GM19193 (cell line): ENCODE results near the gene OR5C1.

ENCODE experiments used
- POLR2A ChIP-seq: IDR thresholded peaks from 4 replicates; pipeline ENCODE4 v1.6.1; 2011; ENCODE audit not compliant: insufficient read depth, insufficient read length; ENCODE audit errors: extremely low read depth

The OR5C1 gene

GRCh38 chr9:122800066-122801060 is 11.6 kb downstream of the OR5C1 start, which contains the start of gene OR1K1:
Gene OR1K1, plus strand, starts transcription at chr9:122800123. Its CDS starts 0 bp downstream, at chr9:122800123.
- no peak for TF ChIP-seq POLR2A

DNA sequence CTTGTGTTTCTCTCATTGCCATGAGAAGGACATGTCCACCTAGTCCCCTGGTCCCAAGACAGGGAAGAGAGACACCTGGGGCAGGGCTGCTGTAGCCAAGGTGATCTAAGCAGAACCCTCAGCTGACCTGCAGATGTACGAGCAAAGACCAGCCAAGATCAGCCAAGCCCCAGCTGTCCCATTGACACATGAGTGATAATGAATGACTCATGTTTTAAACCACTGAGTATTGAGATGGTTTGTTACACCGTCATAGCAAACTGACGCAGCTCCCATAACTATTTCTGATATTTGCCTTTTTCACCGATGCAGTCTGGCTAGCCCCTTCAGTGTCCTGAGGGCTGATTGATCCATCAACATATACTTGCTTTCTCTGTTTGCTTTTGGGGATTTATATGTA is 17.9 kb downstream of the OR5C1 start:
- no peak for TF ChIP-seq POLR2A

DNA sequence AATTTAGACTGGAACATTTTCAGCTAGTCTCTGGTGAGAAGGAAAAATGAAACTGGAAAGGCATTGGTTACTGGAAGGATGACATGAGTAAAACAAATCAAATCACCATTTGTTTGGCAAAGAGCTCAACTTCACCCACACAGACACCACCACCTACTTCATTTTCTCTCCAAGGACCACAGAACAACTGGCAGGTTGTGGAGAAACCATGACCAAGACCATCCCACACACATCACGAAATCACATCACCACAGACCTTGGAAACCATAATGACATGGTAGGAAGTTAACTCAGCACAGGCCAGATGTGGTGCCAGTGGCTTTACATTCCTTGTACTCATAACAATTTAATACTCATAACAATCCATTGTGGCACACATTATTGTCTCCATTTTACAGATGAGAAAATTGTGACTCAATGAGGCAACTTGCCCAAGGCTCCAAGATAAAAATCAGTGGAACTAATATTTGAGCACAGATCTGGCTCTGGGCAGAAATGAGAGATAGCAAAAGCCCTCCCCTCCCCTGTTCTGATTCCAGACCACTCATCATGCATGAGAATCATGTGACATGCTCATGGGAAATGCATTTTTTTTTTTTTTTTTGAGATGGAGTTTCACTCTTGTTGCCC is 18.7 kb downstream of the OR5C1 start:
- TF ChIP-seq POLR2A: no peak

GRCh38 chr9:122808141-122808540 is 19.4 kb downstream of the OR5C1 start:
- no peak for TF ChIP-seq POLR2A

- no peak for TF ChIP-seq POLR2A
Observed at GRCh38 chr9:122810306-122810946, 21.7 kb downstream of the OR5C1 start.

GRCh38 chr9:122812736-122813135 is 24.0 kb downstream of the OR5C1 start:
- no peak for TF ChIP-seq POLR2A

- no peak for TF ChIP-seq POLR2A
Observed at GRCh38 chr9:122814545-122814944, 25.8 kb downstream of the OR5C1 start.

- no peak for TF ChIP-seq POLR2A
Observed at GRCh38 chr9:122815544-122815943, 26.8 kb downstream of the OR5C1 start.

GRCh38 chr9:122816163-122816867 is 27.6 kb downstream of the OR5C1 start:
- TF ChIP-seq POLR2A: no peak

DNA sequence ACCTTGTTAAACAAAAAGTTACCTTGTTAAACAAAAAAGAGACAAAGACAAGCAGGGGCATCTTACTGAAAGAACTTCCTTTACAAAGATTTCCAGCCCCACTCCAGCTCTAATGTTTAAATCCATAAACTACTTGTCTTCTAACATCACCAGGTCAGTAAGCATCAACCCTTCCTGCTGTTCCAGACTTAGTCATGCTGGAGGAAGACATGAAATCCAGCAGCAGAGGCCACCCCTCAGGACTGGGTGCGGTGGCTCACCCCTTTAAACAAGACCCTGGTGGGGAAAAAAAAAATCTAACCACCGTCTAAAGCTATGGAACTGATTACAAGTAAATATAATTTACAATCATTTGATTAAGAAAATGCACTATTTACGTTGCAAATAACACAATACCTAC is 30.6 kb downstream of the OR5C1 start:
- no peak for TF ChIP-seq POLR2A

GRCh38 chr9:122819791-122820489 is 31.2 kb downstream of the OR5C1 start:
- TF ChIP-seq POLR2A: no peak

GRCh38 chr9:122820490-122820845 is 31.7 kb downstream of the OR5C1 start:
- no peak for TF ChIP-seq POLR2A

- no peak for TF ChIP-seq POLR2A
Observed at GRCh38 chr9:122821278-122821943, 32.7 kb downstream of the OR5C1 start.

DNA sequence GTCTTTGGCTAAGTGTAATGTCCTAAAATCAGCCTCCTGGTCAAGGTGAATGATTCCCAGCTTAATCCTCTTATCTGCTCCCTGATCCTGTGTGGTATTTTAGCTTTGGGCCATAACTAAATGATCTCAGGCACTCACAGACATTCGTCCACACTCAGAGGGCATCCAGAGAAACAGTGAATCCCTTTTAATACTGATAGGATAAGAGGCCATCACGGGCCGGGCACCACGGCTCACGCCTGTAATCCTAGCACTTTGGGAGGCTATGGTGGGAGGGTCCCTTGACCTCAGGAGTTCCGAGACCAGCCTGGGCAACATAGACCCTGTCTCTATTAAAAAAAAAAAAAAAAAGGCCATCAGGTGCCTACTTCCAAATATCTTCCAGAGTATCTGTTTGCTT is 33.3 kb downstream of the OR5C1 start:
- TF ChIP-seq POLR2A: no peak

DNA sequence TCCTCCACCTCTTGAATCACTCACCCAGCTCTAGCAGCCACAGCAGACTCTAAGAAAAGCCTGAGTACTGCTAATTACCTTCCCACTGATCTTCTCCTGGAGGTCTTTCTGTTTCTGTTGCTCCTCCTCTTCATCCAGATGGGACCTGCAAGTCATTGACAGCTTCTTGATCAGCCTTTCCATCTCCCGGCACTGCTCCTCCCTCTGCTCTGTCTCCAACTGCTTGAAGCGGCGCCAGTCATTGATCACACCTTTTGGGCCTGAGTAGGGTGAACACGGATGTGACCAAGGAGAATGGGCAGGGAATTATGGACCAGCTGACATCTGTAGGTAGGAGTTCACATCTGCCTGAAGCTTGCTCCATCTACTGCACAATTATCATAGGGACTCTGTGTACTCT is 34.2 kb downstream of the OR5C1 start:
- no peak for TF ChIP-seq POLR2A

GRCh38 chr9:122827761-122828093 is 39.0 kb downstream of the OR5C1 start:
- no peak for TF ChIP-seq POLR2A
